GM12878 (cell line): ENCODE measurements around the gene C1QTNF12. TPM values are rescaled to one million over a fixed set of nuclear protein-coding genes. Genes with fewer than 3 reads are reported as not detected.

Experiments used
- BHLHE40 ChIP-seq, 2 experiments: fragments of 450-650 bp in 1 of 2; IDR thresholded peaks; 2 replicates each; pipeline ENCODE4 v1.6.1; 2011 to 2017; ENCODE audit warnings: low read depth in 2 of 2, borderline replicate concordance in 1 of 2, improper control_type of control experiment in 1 of 2, low read length in 1 of 2, mild to moderate bottlenecking in 1 of 2
- RAD21 ChIP-seq: IDR thresholded peaks from 2 replicates; pipeline ENCODE4 v1.6.1; 2011; ENCODE audit warnings: mild to moderate bottlenecking, low read depth, low read length, moderate library complexity; ENCODE audit not compliant: insufficient read depth
- RAD51 ChIP-seq: fragments of 450-650 bp; IDR thresholded peaks from 2 replicates; pipeline ENCODE4 v1.6.1; 2016; ENCODE audit warnings: moderate library complexity, mild to moderate bottlenecking, inconsistent platforms
- RFX5 ChIP-seq: IDR thresholded peaks from 2 replicates; pipeline ENCODE4 v1.6.1; 2011; ENCODE audit warnings: low read depth, low read length, improper control_type of control experiment
- SIN3A ChIP-seq: IDR thresholded peaks from 2 replicates; pipeline ENCODE4 v1.6.1; 2012; ENCODE audit warnings: low read depth, low read length, improper control_type of control experiment
- SMC3 ChIP-seq: IDR thresholded peaks from 2 replicates; pipeline ENCODE4 v1.6.1; 2011; ENCODE audit warnings: low read length, improper control_type of control experiment, borderline replicate concordance
- SREBF1 ChIP-seq: IDR thresholded peaks from 2 replicates; pipeline ENCODE4 v1.6.1; 2012; ENCODE audit warnings: mild to moderate bottlenecking, low read length
- YY1 ChIP-seq: IDR thresholded peaks from 2 replicates; pipeline ENCODE4 v1.6.1; 2011; ENCODE audit warnings: low read depth, mild to moderate bottlenecking, low read length
- ZNF592 ChIP-seq: fragments of 450-650 bp; IDR thresholded peaks from 2 replicates; pipeline ENCODE4 v1.6.1; 2017; ENCODE audit warnings: mild to moderate bottlenecking, moderate library complexity
- polyA plus RNA-seq, 11 experiments: library from polyadenylated mRNA; depleted of rRNA in 4 of 11; unstranded in 6 of 11; stranded (reverse) in 5 of 11; fragments of >200 nt; fragmentation: Nextera tagmentation in 4 of 11; fragmentation: Illumina TruSeq in 1 of 11; extraction: Ambion mirVana in 4 of 11; extraction: Trizol in 1 of 11; gene quantifications; 1 replicate in 1 of 11; 2 replicates in 10 of 11; pipeline versions ENCODE4 v1.2.1 to v1.2.3, GENCODE V29; 2011 to 2016; ENCODE audit warnings: inconsistent platforms in 2 of 11, missing spikeins in 2 of 11, low read depth in 1 of 11
- total RNA-seq, 4 experiments: library from RNA; depleted of rRNA in 3 of 4; stranded (reverse); fragments of >200 nt in 3 of 4; fragmentation: Illumina TruSeq in 1 of 4; extraction: Trizol in 1 of 4; gene quantifications; 2 replicates each; pipeline versions ENCODE4 v1.2.1 to v1.2.3, GENCODE V29; 2013 to 2021
- TF ChIP-seq, protein P1 (sequence below): fragments of 450-650 bp; IDR thresholded peaks from 2 replicates; pipeline ENCODE4 v1.6.1; 2017; ENCODE audit warnings: mild to moderate bottlenecking
- TF ChIP-seq, protein P2 (sequence below), 3 experiments: IDR thresholded peaks in 2 of 3; conservative IDR thresholded peaks in 1 of 3; 2 replicates each; pipeline ENCODE4 v1.5.1; 2011; ENCODE audit warnings: low read depth in 3 of 3, low read length in 3 of 3, mild to moderate bottlenecking in 3 of 3, control low read depth in 2 of 3, moderate library complexity in 2 of 3, inconsistent platforms in 1 of 3, mixed read lengths in 1 of 3; ENCODE audit not compliant: control insufficient read depth in 2 of 3, insufficient read depth in 1 of 3; ENCODE audit errors: extremely low read depth in 1 of 3
- TF ChIP-seq, protein P3 (sequence below): fragments of 450-650 bp; IDR thresholded peaks from 2 replicates; pipeline ENCODE4 v1.6.1; 2017; ENCODE audit warnings: mild to moderate bottlenecking, low read depth, inconsistent platforms; ENCODE audit not compliant: poor library complexity, severe bottlenecking
- TF ChIP-seq, protein P4 (sequence below): fragments of 150-350 bp; IDR thresholded peaks from 2 replicates; pipeline ENCODE4 v1.6.1; 2016; ENCODE audit warnings: low read depth, low read length

Gene C1QTNF12
- total and polyA plus RNA-seq, 10 of the 15 experiments (the other 5 are each of a cell fraction or from before 2014, with no cell fraction given) = 0.17 to 1.0 (median 0.31) TPM; not detected in 5

GRCh38 chr1:1291548-1292441 is 45.3 kb upstream of the C1QTNF12 start (continued):
- TF ChIP-seq, protein P1, sequence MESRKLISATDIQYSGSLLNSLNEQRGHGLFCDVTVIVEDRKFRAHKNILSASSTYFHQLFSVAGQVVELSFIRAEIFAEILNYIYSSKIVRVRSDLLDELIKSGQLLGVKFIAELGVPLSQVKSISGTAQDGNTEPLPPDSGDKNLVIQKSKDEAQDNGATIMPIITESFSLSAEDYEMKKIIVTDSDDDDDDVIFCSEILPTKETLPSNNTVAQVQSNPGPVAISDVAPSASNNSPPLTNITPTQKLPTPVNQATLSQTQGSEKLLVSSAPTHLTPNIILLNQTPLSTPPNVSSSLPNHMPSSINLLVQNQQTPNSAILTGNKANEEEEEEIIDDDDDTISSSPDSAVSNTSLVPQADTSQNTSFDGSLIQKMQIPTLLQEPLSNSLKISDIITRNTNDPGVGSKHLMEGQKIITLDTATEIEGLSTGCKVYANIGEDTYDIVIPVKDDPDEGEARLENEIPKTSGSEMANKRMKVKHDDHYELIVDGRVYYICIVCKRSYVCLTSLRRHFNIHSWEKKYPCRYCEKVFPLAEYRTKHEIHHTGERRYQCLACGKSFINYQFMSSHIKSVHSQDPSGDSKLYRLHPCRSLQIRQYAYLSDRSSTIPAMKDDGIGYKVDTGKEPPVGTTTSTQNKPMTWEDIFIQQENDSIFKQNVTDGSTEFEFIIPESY = no peak
- no peak for TF ChIP-seq RAD51
- TF ChIP-seq, protein P2, sequence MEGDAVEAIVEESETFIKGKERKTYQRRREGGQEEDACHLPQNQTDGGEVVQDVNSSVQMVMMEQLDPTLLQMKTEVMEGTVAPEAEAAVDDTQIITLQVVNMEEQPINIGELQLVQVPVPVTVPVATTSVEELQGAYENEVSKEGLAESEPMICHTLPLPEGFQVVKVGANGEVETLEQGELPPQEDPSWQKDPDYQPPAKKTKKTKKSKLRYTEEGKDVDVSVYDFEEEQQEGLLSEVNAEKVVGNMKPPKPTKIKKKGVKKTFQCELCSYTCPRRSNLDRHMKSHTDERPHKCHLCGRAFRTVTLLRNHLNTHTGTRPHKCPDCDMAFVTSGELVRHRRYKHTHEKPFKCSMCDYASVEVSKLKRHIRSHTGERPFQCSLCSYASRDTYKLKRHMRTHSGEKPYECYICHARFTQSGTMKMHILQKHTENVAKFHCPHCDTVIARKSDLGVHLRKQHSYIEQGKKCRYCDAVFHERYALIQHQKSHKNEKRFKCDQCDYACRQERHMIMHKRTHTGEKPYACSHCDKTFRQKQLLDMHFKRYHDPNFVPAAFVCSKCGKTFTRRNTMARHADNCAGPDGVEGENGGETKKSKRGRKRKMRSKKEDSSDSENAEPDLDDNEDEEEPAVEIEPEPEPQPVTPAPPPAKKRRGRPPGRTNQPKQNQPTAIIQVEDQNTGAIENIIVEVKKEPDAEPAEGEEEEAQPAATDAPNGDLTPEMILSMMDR (IDR thresholded peaks at IDR 0.05 in 2 of 3, conservative IDR thresholded peaks at IDR 0.05 in 1 of 3; ENCODE audit: control insufficient read depth in 2 of 3, extremely low read depth in 1 of 3, insufficient read depth in 1 of 3, low read depth in 3 of 3, low read length in 3 of 3) = peak; percentile 78 to 85 (median 79)
- TF ChIP-seq ZNF592 = no peak
- peak in 1 of 2 experiments; percentile 38; a peak in 1 of 4 replicates for TF ChIP-seq BHLHE40 (IDR thresholded peaks at IDR 0.05; ENCODE audit: borderline replicate concordance in 1 of 2, low read depth in 2 of 2, low read length in 1 of 2)
- no peak for TF ChIP-seq SREBF1
- TF ChIP-seq SMC3 = peak; percentile 79
- TF ChIP-seq, protein P3, sequence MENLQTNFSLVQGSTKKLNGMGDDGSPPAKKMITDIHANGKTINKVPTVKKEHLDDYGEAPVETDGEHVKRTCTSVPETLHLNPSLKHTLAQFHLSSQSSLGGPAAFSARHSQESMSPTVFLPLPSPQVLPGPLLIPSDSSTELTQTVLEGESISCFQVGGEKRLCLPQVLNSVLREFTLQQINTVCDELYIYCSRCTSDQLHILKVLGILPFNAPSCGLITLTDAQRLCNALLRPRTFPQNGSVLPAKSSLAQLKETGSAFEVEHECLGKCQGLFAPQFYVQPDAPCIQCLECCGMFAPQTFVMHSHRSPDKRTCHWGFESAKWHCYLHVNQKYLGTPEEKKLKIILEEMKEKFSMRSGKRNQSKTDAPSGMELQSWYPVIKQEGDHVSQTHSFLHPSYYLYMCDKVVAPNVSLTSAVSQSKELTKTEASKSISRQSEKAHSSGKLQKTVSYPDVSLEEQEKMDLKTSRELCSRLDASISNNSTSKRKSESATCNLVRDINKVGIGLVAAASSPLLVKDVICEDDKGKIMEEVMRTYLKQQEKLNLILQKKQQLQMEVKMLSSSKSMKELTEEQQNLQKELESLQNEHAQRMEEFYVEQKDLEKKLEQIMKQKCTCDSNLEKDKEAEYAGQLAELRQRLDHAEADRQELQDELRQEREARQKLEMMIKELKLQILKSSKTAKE = no peak
- TF ChIP-seq RFX5 = no peak
- peak; percentile 62 for TF ChIP-seq RAD21
- no peak for TF ChIP-seq SIN3A
- TF ChIP-seq YY1 = 0 out of 2 replicates have a peak, but pooled peaks have one; percentile 21
- TF ChIP-seq, protein P4, sequence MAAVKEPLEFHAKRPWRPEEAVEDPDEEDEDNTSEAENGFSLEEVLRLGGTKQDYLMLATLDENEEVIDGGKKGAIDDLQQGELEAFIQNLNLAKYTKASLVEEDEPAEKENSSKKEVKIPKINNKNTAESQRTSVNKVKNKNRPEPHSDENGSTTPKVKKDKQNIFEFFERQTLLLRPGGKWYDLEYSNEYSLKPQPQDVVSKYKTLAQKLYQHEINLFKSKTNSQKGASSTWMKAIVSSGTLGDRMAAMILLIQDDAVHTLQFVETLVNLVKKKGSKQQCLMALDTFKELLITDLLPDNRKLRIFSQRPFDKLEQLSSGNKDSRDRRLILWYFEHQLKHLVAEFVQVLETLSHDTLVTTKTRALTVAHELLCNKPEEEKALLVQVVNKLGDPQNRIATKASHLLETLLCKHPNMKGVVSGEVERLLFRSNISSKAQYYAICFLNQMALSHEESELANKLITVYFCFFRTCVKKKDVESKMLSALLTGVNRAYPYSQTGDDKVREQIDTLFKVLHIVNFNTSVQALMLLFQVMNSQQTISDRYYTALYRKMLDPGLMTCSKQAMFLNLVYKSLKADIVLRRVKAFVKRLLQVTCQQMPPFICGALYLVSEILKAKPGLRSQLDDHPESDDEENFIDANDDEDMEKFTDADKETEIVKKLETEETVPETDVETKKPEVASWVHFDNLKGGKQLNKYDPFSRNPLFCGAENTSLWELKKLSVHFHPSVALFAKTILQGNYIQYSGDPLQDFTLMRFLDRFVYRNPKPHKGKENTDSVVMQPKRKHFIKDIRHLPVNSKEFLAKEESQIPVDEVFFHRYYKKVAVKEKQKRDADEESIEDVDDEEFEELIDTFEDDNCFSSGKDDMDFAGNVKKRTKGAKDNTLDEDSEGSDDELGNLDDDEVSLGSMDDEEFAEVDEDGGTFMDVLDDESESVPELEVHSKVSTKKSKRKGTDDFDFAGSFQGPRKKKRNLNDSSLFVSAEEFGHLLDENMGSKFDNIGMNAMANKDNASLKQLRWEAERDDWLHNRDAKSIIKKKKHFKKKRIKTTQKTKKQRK = no peak
